ENCODE data around the gene ALG10B.
"Not testable (repeated sequence)": the region's sequence is repeated elsewhere in the genome, so short reads cannot be mapped to it uniquely, and the experiment has no call there.

Gene ALG10B

DNA sequence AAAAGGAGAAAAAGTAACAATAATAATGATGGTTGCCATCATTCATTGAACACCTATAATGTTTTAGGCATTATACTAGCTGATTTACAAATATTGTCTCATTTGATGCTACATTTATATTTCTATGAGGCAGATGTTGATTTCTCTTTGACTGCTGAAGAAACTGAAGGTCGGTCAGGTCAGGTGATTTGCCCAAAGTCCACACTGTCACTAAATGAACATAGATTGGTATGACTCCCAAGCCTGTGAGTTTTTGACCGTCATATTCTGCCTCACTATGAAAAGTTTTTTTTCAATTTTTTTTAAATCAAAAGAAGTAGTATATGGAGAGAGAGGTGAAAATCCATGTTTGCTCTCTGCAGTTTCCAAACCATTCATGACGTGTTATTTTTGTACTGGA is 10.8 kb downstream of the ALG10B start:
- Histone ChIP-seq H3K27ac (ENCODE audit: low read length) (no peak overlapping the region), H3K4me1 (ENCODE audit: control insufficient read depth, insufficient read depth, low read length) (no peaks in the 10 kb centered on the region), H3K9me3 (ENCODE audit: control insufficient read depth, insufficient read depth, low read length) (no peaks in the 10 kb centered on the region), H3K36me3 (ENCODE audit: control insufficient read depth, insufficient read depth, low read length) (no peaks in the 10 kb centered on the region), H3K4me3 (ENCODE audit: low read length) (no peak overlapping the region), H3K27me3 (ENCODE audit: control insufficient read depth, insufficient read depth, low read length) (no peaks in the 10 kb centered on the region)
- no CpG with 5 or more reads among the region's 3 CpGs for WGBS (ENCODE audit: insufficient coverage, insufficient read length)
- no peak for DNase-seq (ENCODE audit: low read depth, low spot score)

DNA sequence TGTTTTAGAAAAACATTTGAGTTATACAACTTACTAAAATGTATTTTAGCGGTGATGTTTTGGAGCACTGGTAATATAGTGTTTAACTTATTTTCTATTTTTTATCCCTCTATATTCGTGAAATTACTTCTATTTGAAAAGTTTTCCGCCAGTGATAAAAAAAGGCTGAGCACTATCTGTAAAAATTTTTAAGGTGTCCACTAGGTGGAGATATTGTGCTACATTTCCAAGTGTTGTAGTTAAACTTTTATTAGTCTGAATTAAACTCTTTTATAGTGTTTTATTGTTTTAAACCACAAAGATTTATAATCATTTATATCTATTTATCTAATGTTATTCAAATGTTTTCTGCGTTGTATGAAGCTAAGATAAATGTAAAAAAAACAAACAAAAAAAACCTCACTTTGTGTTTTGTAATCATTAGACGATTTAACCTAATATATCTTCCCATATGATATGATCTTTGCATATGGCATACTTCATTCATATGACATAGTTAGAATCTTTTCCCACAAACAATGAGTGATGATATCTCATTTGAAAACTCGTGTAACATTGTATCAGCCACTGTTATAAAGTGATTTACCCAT is 11.8 kb downstream of the ALG10B start:
- Histone ChIP-seq H3K36me3 (ENCODE audit: control insufficient read depth, insufficient read depth, low read length) (no peaks in the 10 kb centered on the region), H3K4me3 (ENCODE audit: low read length) (no peak overlapping the region), H3K27me3 (ENCODE audit: control insufficient read depth, insufficient read depth, low read length) (no peaks in the 10 kb centered on the region), H3K27ac (ENCODE audit: low read length) (no peak overlapping the region), H3K9me3 (ENCODE audit: control insufficient read depth, insufficient read depth, low read length) (no peaks in the 10 kb centered on the region), H3K4me1 (ENCODE audit: control insufficient read depth, insufficient read depth, low read length) (no peaks in the 10 kb centered on the region)
- DNase-seq (ENCODE audit: low read depth, low spot score): no peak
- no CpG with 5 or more reads among the region's 6 CpGs for WGBS (ENCODE audit: insufficient coverage, insufficient read length)

DNA sequence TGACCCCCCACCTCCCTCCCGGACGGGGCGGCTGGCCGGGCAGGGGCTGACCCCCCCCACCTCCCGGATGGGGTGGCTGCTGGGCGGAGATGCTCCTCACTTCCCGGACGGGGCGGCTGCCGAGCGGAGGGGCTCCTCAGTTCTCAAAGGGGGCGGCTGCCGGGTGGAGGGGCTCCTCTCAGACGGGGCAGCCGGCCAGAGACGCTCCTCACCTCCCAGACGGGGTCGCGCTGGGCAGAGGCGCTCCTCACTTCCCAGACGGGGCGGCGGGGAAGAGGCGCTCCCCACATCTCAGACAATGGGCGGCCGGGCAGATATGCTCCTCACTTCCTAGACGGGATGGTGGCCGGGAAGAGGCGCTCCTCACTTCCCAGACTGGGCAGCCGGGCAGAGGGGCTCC is 13.8 kb downstream of the ALG10B start:
- no CpG with 5 or more reads among the region's 30 CpGs for WGBS (ENCODE audit: insufficient coverage, insufficient read length)
- not testable (repeated sequence) for H3K36me3 ChIP-seq (ENCODE audit: control insufficient read depth, insufficient read depth, low read length); H3K27ac ChIP-seq (ENCODE audit: low read length)

DNA sequence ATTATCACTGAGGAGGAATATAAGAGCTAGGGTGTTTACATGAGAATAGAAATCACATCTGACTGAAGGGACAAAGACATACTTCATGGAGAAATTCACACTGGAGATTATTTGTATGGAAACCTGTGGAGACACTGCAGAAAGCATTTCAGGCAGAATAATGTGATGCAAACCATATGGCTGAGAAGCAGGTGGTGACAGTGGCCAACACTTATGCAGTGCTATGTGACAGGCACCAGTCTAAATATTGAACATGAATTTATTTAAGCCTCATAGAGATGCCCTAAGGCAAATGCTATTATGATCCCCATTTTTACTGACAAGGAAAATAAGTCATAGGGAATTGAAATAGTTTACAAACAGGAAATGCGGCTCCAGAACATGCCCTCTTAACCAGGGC is 16.2 kb downstream of the ALG10B start:
- H3K4me1 ChIP-seq (ENCODE audit: control insufficient read depth, insufficient read depth, low read length): no peaks in the 10 kb centered on the region
- no peak overlapping the region for H3K4me3 ChIP-seq (ENCODE audit: low read length)
- no peaks in the 10 kb centered on the region for H3K27me3 ChIP-seq (ENCODE audit: control insufficient read depth, insufficient read depth, low read length)
- WGBS (ENCODE audit: insufficient coverage, insufficient read length): no CpG with 5 or more reads among the region's 1 CpG
- H3K9me3 ChIP-seq (ENCODE audit: control insufficient read depth, insufficient read depth, low read length): no peaks in the 10 kb centered on the region
- H3K27ac ChIP-seq (ENCODE audit: low read length): no peak overlapping the region
- no peak for DNase-seq (ENCODE audit: low read depth, low spot score)
- no peaks in the 10 kb centered on the region for H3K36me3 ChIP-seq (ENCODE audit: control insufficient read depth, insufficient read depth, low read length)

More for the DNA sequence above, 13.8 kb downstream of the ALG10B start:
- not testable (repeated sequence) for DNase-seq (ENCODE audit: low read depth, low spot score); H3K4me1 ChIP-seq (ENCODE audit: control insufficient read depth, insufficient read depth, low read length); H3K9me3 ChIP-seq (ENCODE audit: control insufficient read depth, insufficient read depth, low read length); H3K4me3 ChIP-seq (ENCODE audit: low read length); H3K27me3 ChIP-seq (ENCODE audit: control insufficient read depth, insufficient read depth, low read length)

DNA sequence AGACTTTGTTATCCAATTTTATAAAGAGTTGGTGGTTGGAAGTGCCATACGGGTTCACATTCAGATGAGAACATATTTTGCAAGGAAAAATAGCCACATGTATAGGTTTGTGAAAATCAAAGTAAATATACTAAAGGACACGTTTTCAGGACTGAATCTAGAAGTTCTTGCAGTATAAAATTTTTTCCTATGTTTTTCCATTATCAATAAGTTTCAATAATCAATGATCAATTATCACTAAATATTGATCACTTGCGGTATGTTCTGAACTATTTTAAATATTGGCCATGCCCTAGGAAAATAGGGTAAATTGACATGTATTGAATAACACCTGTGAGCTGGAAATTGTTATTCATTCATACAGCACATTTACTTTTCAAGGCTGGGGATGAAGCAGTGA is 25.9 kb downstream of the ALG10B start:
- Histone ChIP-seq H3K4me1 (ENCODE audit: control insufficient read depth, insufficient read depth, low read length) (no peaks in the 10 kb centered on the region), H3K27ac (ENCODE audit: low read length) (no peak overlapping the region)
- WGBS (ENCODE audit: insufficient coverage, insufficient read length): no CpG with 5 or more reads among the region's 3 CpGs

DNA sequence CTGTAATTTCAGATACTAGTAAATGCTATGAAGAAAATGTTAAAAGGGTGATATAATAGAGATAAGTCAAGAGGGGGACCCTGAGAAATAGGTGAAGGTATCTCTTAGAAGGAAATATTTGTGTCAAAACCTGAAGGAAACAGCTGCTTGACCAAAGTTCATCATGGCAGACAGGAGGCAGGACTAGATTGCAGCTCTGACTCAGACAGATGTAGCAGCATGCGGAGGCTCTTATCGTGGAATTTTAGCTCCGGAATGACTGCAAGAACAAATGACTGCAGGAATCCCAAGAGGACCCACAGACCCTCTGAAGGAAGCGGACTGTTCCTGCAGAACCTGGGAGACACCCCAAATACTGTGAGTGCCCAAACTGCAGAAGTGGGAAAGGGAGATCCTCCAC is 26.7 kb downstream of the ALG10B start:
- H3K4me1 ChIP-seq (ENCODE audit: control insufficient read depth, insufficient read depth, low read length); H3K27ac ChIP-seq (ENCODE audit: low read length); H3K27me3 ChIP-seq (ENCODE audit: control insufficient read depth, insufficient read depth, low read length); H3K36me3 ChIP-seq (ENCODE audit: control insufficient read depth, insufficient read depth, low read length); DNase-seq (ENCODE audit: low read depth, low spot score); H3K4me3 ChIP-seq (ENCODE audit: low read length); H3K9me3 ChIP-seq (ENCODE audit: control insufficient read depth, insufficient read depth, low read length): not testable (repeated sequence)
- WGBS (ENCODE audit: insufficient coverage, insufficient read length): no CpG with 5 or more reads among the region's 4 CpGs

More for the DNA sequence above, 25.9 kb downstream of the ALG10B start:
- H3K9me3 ChIP-seq (ENCODE audit: control insufficient read depth, insufficient read depth, low read length): no peaks in the 10 kb centered on the region; the same call in 1 of the 2 replicates
- H3K36me3 ChIP-seq (ENCODE audit: control insufficient read depth, insufficient read depth, low read length): no peaks in the 10 kb centered on the region
- H3K27me3 ChIP-seq (ENCODE audit: control insufficient read depth, insufficient read depth, low read length): no peaks in the 10 kb centered on the region
- no peak overlapping the region for H3K4me3 ChIP-seq (ENCODE audit: low read length)
- DNase-seq (ENCODE audit: low read depth, low spot score): no peak

DNA sequence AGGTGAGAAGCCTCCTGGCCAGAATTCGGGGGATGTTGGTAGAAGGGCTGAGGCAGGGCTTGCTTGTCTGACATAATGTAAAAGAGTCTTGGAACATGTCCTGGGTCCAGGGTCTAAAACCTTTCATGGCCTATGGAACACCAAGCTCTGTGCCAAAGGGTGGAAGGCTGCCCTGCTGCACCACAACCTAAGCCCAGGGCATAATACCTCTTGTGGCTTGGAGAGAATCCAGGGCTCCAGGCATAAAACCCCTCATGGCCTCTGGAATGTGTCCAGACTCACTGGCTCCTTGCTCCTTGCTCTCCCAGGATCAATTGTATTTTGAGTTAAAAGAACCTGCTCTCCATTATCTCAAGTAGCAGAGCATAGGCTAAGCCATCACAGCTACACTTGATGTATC is 27.3 kb downstream of the ALG10B start:
- not testable (repeated sequence) for H3K4me3 ChIP-seq (ENCODE audit: low read length); H3K4me1 ChIP-seq (ENCODE audit: control insufficient read depth, insufficient read depth, low read length); DNase-seq (ENCODE audit: low read depth, low spot score); H3K9me3 ChIP-seq (ENCODE audit: control insufficient read depth, insufficient read depth, low read length); H3K27ac ChIP-seq (ENCODE audit: low read length); H3K27me3 ChIP-seq (ENCODE audit: control insufficient read depth, insufficient read depth, low read length); H3K36me3 ChIP-seq (ENCODE audit: control insufficient read depth, insufficient read depth, low read length)
- no CpG with 5 or more reads among the region's 1 CpG for whole genome bisulfite sequencing (ENCODE audit: insufficient coverage, insufficient read length)

DNA sequence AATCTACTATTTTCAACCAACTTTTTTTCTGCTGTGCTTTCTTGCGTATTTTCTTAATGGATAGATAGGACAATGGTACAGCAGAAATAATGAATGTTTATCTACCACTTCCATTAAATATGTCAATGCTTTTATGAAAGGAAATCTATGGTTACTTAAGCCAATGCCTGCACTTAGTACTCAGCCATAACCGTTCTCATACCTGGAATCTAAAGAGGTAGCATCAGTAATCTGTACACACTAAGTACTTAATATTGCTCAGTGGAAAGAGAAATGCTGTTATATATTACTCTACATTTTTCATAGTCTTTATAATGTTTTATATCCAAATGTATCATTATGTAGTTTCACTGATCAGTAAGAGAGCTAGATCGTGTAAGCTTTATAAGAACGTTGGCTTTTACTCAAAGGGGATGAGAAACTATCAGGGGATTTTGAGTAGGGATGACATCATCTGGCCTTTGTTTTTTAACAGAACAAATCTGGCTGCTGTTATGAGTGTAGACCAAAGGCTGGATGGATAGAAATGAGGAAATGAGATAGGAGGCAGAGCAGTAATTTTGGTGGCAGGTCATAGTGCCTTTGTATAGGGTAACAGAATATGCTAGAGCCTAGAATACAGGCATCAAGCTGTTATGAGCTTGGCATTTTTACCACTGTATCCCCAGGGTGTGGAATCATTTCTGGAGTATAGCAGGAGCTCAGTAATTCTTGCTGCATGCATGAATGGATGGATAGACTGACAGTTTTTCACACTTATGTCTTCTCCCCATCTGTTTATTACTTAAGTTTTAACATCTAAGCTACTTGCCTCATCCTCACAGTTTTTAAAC is 34.0 kb downstream of the ALG10B start:
- DNase-seq (ENCODE audit: low read depth, low spot score): no peak
- no CpG with 5 or more reads among the region's 4 CpGs for WGBS (ENCODE audit: insufficient coverage, insufficient read length)
- Histone ChIP-seq H3K27me3 (ENCODE audit: control insufficient read depth, insufficient read depth, low read length) (no peaks in the 10 kb centered on the region), H3K9me3 (ENCODE audit: control insufficient read depth, insufficient read depth, low read length) (no peaks in the 10 kb centered on the region), H3K27ac (ENCODE audit: low read length) (no peak overlapping the region), H3K4me1 (ENCODE audit: control insufficient read depth, insufficient read depth, low read length) (no peaks in the 10 kb centered on the region), H3K4me3 (ENCODE audit: low read length) (no peak overlapping the region), H3K36me3 (ENCODE audit: control insufficient read depth, insufficient read depth, low read length) (no peaks in the 10 kb centered on the region)

DNA sequence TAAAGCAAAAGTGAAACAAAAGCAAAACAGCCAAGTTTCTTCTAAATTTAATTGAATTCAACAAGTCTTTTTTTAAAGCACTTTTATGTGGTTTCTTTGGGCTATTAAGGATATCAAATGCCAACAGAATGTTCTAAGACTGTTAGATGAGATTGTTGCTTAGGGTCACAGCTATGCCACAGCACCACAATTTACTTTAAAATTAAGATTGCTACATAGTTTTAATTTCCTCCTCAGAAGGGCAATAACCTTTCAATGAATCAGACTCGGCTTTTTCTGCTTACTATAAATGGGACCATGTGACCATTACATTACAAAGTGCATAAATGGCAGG is 34.6 kb downstream of the ALG10B start:
- DNase-seq (ENCODE audit: low read depth, low spot score); H3K27ac ChIP-seq (ENCODE audit: low read length); H3K4me1 ChIP-seq (ENCODE audit: control insufficient read depth, insufficient read depth, low read length); H3K27me3 ChIP-seq (ENCODE audit: control insufficient read depth, insufficient read depth, low read length); H3K36me3 ChIP-seq (ENCODE audit: control insufficient read depth, insufficient read depth, low read length); H3K4me3 ChIP-seq (ENCODE audit: low read length); H3K9me3 ChIP-seq (ENCODE audit: control insufficient read depth, insufficient read depth, low read length): not testable (repeated sequence)
- no CpG with 5 or more reads among the region's 1 CpG for WGBS (ENCODE audit: insufficient coverage, insufficient read length)

DNA sequence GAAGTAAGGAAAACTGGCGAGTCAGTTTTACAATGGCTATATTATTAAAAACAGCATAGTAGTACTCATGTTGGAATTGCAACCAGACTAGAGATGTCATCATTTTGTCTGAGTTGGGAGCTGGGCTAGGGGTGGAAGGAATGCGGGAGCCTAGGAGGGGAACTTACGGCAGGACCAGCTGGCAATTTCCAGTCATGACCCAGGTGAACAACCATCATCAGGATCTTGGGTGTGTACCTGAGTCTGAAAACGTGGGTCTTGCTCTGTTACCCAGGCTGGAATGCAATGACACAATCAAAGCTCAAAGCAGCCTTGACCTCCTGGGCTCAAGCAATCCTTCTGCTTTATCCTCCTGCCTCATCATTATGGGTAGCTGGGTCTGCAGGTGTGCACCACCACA is 50.9 kb downstream of the ALG10B start:
- no peak for DNase-seq (ENCODE audit: low read depth, low spot score)
- WGBS (ENCODE audit: insufficient coverage, insufficient read length): no CpG with 5 or more reads among the region's 4 CpGs
- H3K36me3 ChIP-seq (ENCODE audit: control insufficient read depth, insufficient read depth, low read length): no peaks in the 10 kb centered on the region
- no peak overlapping the region for H3K27ac ChIP-seq (ENCODE audit: low read length)
- no peaks in the 10 kb centered on the region for H3K27me3 ChIP-seq (ENCODE audit: control insufficient read depth, insufficient read depth, low read length)
- no peak overlapping the region for H3K4me3 ChIP-seq (ENCODE audit: low read length)
- H3K9me3 ChIP-seq (ENCODE audit: control insufficient read depth, insufficient read depth, low read length): no peaks in the 10 kb centered on the region
- no peaks in the 10 kb centered on the region for H3K4me1 ChIP-seq (ENCODE audit: control insufficient read depth, insufficient read depth, low read length)

DNA sequence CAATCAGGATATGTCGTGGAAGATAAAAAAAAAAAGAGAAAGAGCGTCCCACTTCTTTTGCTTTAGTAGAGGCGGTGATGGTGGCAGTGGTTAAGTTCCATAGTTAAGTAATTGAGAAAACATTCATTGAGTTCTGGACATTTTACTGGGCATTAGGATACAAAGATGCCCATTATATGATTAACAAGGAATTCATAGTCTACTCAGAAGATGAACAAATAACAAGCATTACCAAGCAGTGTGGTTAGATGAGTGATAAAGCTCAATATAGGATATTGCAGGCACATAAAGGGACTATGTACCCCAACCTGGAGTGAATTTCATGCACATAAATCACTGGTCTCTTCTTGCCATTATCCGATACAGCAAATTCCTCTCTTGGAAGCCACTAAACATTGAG is 53.7 kb downstream of the ALG10B start:
- no CpG with 5 or more reads among the region's 4 CpGs for WGBS (ENCODE audit: insufficient coverage, insufficient read length)
- no peak for DNase-seq (ENCODE audit: low read depth, low spot score)
- H3K4me1 ChIP-seq (ENCODE audit: control insufficient read depth, insufficient read depth, low read length): no peaks in the 10 kb centered on the region
- H3K27ac ChIP-seq (ENCODE audit: low read length): no peak overlapping the region
- H3K4me3 ChIP-seq (ENCODE audit: low read length): no peak overlapping the region
- H3K36me3 ChIP-seq (ENCODE audit: control insufficient read depth, insufficient read depth, low read length): no peaks in the 10 kb centered on the region
- no peaks in the 10 kb centered on the region for H3K9me3 ChIP-seq (ENCODE audit: control insufficient read depth, insufficient read depth, low read length)
- H3K27me3 ChIP-seq (ENCODE audit: control insufficient read depth, insufficient read depth, low read length): no peaks in the 10 kb centered on the region

Data from iPS DF 6.9 (cell line).